OCI-M2 (cell line): ENCODE measurements around the gene CYP2C18.
"Not testable (repeated sequence)": the region's sequence is repeated elsewhere in the genome, so short reads cannot be mapped to it uniquely, and the experiment has no call there.

Source experiments
- DNase-seq: peaks from one replicate; lab custom pipeline; 2025; ENCODE audit not compliant: unreplicated experiment; lab: John Stamatoyannopoulos, UW

CYP2C18 gene

DNA sequence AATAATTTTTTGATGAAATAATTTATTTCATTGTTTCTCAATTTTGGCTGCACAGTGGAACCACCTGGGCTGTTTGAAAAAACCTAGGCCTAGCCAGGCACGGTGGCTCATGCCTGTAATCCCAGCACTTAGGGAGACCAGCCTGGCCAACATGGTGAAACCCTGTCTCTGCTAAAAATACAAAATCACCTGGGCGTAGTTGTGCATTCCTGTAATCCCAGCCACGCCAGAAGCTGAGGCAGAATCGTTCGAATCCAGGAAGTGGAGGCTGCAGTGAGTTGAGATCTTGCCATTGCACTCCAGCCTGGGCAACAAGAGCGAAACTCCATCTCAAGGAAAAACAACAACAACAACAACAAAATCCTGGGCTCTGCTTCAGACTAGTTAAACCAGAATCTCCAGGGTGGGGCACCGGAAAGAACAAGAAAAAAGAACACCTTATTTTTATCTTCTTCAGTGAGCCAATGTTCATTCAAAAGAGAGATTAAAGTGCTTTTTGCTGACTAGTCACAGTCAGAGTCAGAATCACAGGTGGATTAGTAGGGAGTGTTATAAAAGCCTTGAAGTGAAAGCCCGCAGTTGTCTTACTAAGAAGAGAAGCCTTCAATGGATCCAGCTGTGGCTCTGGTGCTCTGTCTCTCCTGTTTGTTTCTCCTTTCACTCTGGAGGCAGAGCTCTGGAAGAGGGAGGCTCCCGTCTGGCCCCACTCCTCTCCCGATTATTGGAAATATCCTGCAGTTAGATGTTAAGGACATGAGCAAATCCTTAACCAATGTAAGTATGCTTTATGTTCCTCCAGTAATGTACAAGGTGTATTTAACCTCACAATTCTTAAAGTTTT, at the start of gene CYP2C18:
CYP2C18 (plus strand) TSS at position 516 of the 841 bp plus-strand sequence; CDS start at position 607, 91 bp downstream.
- no peak for DNase-seq

- not testable (repeated sequence) for DNase-seq
Measured at GRCh38 chr10:94638097-94638496, 45.4 kb upstream of the CYP2C18 start.

DNA sequence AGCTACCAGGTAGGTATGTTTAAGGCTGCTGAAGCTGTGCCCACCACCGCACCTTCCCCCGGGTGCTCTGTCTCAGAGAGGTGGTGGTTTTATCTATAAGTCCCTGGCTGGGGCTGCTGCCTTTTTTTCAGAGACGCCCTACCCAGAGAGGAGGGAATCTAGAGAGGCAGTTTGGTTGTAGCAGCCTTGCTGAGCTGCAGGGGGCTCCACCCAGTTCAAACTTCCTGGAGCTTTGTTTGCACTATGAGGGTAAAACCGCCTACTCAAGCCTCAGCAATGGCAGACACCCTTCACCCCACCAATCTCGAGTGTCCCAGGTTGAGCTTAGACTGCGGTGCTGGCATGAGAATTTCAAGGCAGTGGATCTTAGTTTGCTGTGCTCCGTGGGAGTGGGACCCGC, 43.6 kb upstream of the CYP2C18 start:
- DNase-seq, result no peak

GRCh38 chr10:94640562-94640961, 43.0 kb upstream of the CYP2C18 start:
- no peak for DNase-seq

GRCh38 chr10:94641480-94641879, 42.0 kb upstream of the CYP2C18 start:
- no peak for DNase-seq

DNA sequence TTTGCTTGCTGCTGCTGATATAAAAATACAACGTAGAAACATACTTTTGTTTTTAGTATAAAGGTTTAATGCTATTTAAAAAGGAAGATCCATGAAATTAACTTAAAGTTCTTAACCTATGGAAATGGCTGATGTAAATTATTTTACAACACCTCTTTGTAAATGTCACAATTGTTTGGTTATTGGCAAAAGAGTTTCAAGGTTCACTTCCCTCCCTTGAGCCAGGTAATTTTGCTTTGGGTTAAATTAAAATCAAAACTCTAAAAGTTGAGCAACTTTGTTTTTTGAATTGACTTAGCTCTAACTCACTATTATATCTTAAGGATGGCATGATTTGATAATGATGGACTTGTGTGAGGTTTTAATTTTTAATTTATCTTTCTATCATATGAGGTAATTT, 39.2 kb upstream of the CYP2C18 start:
- DNase-seq, result no peak

DNA sequence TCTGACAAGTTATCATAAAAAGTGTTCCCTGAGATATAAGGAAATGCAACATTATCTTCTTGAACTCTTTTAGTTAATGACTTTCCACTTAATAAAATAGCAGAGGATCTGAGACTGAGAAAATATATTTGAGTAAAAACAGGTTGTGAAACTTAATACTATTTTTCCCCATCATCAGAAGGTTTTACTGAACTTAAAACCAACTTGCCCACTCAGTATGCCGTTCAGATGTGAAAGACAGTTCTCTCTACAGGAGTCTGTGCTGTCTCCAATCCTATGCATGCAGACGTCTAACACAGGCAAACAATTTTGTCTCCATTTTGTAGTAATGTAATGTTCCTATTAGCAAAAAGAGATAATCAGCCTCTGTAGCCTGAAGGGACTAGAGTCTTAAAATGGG, 38.2 kb upstream of the CYP2C18 start:
- DNase-seq, result no peak

DNA sequence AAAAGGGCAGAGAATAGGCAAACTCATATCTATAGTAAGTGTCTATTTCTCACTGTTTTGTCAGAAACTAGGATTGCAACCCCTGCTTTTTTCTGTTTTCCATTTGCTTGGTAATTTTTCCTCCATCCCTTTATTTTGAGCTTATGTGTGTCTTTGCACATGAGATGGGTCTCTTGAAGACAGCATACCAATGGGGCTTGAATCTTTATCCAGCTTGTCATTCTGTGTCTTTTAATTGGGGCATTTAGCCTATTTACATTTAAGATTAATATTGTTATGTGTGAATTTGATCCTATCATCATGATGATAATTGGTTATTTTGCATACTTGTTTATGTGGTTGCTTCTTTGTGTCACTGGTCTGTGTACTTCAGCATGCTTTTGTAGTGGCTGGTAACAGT, 28.3 kb upstream of the CYP2C18 start:
- not testable (repeated sequence) for DNase-seq

DNA sequence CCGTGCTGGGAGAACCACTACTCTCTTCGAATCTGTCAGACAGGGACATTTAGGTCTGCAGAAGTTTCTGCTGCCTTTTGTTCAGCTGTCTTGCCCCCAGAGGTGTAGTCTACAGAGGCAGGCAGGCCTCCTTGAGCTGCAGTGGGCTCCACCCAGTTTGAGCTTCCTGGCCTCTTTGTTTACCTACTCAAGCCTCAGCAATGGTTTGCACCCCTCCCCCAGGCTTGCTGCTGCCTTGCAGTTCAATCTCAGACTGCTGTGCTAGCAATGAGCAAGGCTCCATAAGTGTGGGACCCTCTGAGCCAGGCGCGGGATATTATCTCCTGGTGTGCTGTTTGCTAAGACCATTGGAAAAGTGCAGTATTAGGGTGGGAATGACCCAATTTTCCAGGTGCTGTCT, 20.5 kb upstream of the CYP2C18 start:
- DNase-seq, result not testable (repeated sequence)

GRCh38 chr10:94666391-94667102, 17.0 kb upstream of the CYP2C18 start:
- DNase-seq, result no peak

GRCh38 chr10:94673614-94674321, 9.8 kb upstream of the CYP2C18 start:
- DNase-seq, result no peak

DNA sequence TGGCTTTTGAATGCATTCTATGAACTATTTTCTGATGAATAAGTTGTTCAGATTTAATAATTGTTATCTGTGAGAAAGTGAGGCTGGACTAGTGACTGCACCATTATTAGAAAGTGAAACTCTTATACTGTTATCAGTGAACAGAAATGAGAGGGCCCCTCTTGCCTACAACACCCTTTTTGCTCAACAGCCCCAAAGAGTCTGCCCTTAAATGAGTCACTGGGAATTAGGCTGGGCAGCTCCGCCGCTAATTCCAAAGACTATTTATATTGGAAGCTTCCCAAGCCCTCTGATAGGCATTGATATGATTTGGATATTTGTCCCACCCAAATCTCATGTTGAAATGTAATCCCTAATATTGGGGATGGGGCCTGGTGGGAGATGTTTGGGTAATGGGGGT, 7.0 kb upstream of the CYP2C18 start:
- no peak for DNase-seq

GRCh38 chr10:94677691-94678090, 5.8 kb upstream of the CYP2C18 start:
- DNase-seq, result no peak

GRCh38 chr10:94678475-94678874, 5.1 kb upstream of the CYP2C18 start:
- no peak for DNase-seq

DNA sequence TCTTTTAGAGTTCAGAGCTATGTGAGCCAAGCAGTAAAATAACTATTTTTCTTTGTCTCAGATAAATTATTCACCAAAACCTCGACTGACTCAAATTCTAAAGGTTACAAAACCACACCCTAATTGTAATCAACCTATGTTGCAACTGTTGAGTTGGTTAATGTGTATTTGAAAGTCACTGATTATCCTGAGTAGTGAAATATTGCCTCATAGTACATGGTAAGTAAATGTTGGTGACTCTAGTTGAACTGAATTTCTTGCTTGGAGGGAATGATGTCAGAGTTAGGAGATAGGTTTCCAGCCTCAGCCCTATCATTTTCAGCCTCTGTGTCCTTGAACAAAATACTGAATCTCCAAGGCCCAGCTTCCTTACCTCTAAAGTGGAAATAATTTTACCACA, 3.0 kb upstream of the CYP2C18 start:
- no peak for DNase-seq

DNA sequence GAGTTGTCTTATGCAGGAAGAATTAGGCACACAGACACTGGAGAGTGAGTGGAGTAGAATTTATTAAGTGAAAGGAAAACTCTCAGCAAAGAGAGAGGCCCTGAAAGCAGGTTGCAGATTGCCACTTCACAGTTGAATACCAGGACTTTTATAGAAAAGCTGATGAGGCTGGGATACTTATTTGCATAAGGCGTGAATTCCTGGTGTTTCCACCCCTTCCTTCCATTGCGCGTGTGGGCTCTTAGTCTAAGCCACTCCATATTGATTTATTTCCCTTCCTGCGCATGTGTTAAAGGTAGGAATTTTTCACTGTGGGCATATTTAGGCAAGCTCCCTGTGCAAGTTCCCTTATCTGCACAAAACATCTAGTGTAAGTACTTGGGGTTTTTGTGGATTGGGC, 893 bp upstream of the CYP2C18 start:
- not testable (repeated sequence) for DNase-seq

DNA sequence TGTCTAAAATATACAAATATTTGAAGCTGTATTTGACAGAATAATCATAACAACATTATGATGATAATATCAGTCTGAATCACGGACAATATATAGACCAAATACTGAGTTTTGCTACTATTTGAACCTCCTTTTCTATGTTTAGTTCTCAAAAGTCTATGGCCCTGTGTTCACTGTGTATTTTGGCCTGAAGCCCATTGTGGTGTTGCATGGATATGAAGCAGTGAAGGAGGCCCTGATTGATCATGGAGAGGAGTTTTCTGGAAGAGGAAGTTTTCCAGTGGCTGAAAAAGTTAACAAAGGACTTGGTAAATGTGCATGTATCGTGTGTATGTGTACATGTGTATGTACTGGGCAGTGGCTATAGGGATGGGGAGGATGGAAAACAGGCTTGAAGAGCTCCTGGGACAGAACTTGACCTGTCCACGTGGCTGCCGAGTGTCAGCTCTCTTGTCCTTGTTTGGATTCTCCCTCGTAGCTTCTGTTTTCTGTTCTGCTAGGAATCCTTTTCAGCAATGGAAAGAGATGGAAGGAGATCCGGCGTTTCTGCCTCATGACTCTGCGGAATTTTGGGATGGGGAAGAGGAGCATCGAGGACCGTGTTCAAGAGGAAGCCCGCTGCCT, 4.2 kb downstream of the CYP2C18 start:
- DNase-seq, result no peak

DNA sequence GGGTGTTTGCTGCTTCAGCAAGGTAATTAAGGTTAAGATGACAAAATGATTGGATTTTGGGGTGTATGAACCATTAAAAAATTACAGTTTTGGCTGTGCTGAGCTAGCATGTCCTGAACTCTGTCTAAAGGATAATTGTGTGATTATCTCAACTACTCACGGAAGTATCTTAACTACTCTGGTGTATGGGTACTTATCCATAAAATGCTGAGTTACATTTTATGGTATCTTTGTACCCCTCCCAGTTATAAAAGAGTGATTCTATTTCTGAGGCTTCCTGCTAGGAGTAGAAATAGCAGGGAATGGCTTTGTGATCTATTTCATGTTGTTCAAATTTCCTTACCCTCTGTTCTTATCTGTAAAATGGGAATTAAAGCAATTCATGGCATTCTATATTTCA, 22.6 kb downstream of the CYP2C18 start:
- no peak for DNase-seq

DNA sequence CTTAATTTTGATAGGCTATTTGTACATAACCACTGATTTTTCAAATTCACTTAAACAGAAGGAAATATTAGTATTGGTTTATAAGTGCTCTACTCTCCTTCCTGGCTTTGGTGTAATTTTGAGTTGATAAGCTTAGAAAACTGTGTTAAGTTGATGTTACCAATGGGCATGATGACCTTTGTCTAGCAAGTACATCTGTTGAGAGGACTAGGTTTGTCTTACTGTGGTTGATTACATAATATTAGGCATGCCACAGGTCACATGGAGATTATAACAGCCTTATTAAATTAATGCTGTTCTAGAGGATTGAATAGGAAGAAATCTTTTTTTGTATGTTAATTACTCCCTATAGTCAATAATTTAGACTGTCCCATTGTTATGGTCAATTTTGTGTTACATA, 27.0 kb downstream of the CYP2C18 start:
- DNase-seq, result no peak

- no peak for DNase-seq
Measured at GRCh38 chr10:94725871-94726270, 42.3 kb downstream of the CYP2C18 start.

GRCh38 chr10:94735197-94735596, 51.7 kb downstream of the CYP2C18 start:
- DNase-seq, result no peak
